Activated CD4-positive, CD25-positive, alpha-beta regulatory T cell treated with anti-CD3 and anti-CD28 coated beads, Interleukin-2, amount 50 U/mL, for 72 hours (primary cell): ENCODE results near the gene MYRF.

Experiments
- DNase-seq: peaks from one replicate; pipeline ENCODE4 v3.0.0; 2021

The MYRF gene

GRCh38 chr11:61752117-61752924, at the start of gene MYRF:
Gene MYRF (plus strand): TSS chr11:61752636. CDS start chr11:61752745, 109 bp downstream.
- DNase-seq, result peak; percentile 67

- no peak for DNase-seq
Observed at GRCh38 chr11:61702701-61703312, 49.6 kb upstream of the MYRF start.

- DNase-seq, result no peak
Observed at GRCh38 chr11:61704838-61705237, 47.6 kb upstream of the MYRF start.

- DNase-seq, result no peak
Observed at GRCh38 chr11:61706452-61707400, 45.7 kb upstream of the MYRF start.

GRCh38 chr11:61707574-61707973, 44.9 kb upstream of the MYRF start:
- no peak for DNase-seq

GRCh38 chr11:61709110-61709509, 43.3 kb upstream of the MYRF start:
- DNase-seq, result no peak

- no peak for DNase-seq
Observed at GRCh38 chr11:61709572-61709971, 42.9 kb upstream of the MYRF start.

GRCh38 chr11:61710019-61710418, 42.4 kb upstream of the MYRF start:
- no peak for DNase-seq

GRCh38 chr11:61711037-61711436, 41.4 kb upstream of the MYRF start:
- no peak for DNase-seq

- no peak for DNase-seq
Observed at GRCh38 chr11:61711498-61711897, 40.9 kb upstream of the MYRF start.

GRCh38 chr11:61712314-61712713, 40.1 kb upstream of the MYRF start:
- no peak for DNase-seq

GRCh38 chr11:61712846-61713245, 39.6 kb upstream of the MYRF start:
- no peak for DNase-seq

GRCh38 chr11:61713464-61713863, 39.0 kb upstream of the MYRF start:
- no peak for DNase-seq

- no peak for DNase-seq
Observed at GRCh38 chr11:61713906-61714305, 38.5 kb upstream of the MYRF start.

- DNase-seq, result no peak
Observed at GRCh38 chr11:61714316-61714715, 38.1 kb upstream of the MYRF start.

GRCh38 chr11:61714916-61715315, 37.5 kb upstream of the MYRF start:
- DNase-seq, result no peak

- DNase-seq, result no peak
Observed at GRCh38 chr11:61715867-61716266, 36.6 kb upstream of the MYRF start.

GRCh38 chr11:61716478-61717285, 35.8 kb upstream of the MYRF start:
- DNase-seq, result no peak

GRCh38 chr11:61717286-61718033, 35.0 kb upstream of the MYRF start:
- no peak for DNase-seq

- DNase-seq, result no peak
Observed at GRCh38 chr11:61718046-61718531, 34.3 kb upstream of the MYRF start.

GRCh38 chr11:61718621-61719302, 33.7 kb upstream of the MYRF start:
- no peak for DNase-seq
